Psoas muscle (tissue), 8 donors: ENCODE measurements around the gene FAXDC2. TPM values are rescaled to one million over a fixed set of nuclear protein-coding genes. Genes with fewer than 3 reads are reported as not detected.

ENCODE experiments used
- ATAC-seq, 4 donors: fragments of 200-7000 bp; cut with Tn5 transposase; one replicate each; pipeline ENCODE4 v1.9.1; 2020; ENCODE audit warnings: moderate library complexity in 3 of 4, mild to moderate bottlenecking in 2 of 4
- DNase-seq, 2 donors: peaks; one replicate each; pipeline ENCODE4 v3.0.0-alpha.2; 2020
- H3K27ac ChIP-seq: fragments of 200-600 bp; one replicate; pipeline ENCODE4 v1.8.0; 2022
- H3K27me3 ChIP-seq, 3 donors: fragments of 200-600 bp in 1 of 3; one replicate each; pipeline versions ENCODE4 v1.6.1 to v1.8.0; 2013 to 2022; ENCODE audit warnings: low read length in 2 of 3, mild to moderate bottlenecking in 2 of 3, moderate library complexity in 1 of 3; ENCODE audit not compliant: insufficient read depth in 3 of 3
- H3K36me3 ChIP-seq, 2 donors: fragments of 200-600 bp in 1 of 2; one replicate each; pipeline versions ENCODE4 v1.6.1 to v1.8.0; 2013 to 2022; ENCODE audit warnings: low read depth in 1 of 2, mild to moderate bottlenecking in 1 of 2, moderate library complexity in 1 of 2; ENCODE audit not compliant: insufficient read depth in 1 of 2
- H3K4me1 ChIP-seq: fragments of 200-600 bp; one replicate; pipeline ENCODE4 v1.8.0; 2022
- H3K4me3 ChIP-seq: fragments of 200-600 bp; one replicate; pipeline ENCODE4 v1.8.0; 2022; ENCODE audit warnings: mild to moderate bottlenecking
- H3K9me3 ChIP-seq: fragments of 200-600 bp; one replicate; pipeline ENCODE4 v1.8.0; 2022
- CTCF ChIP-seq: fragments of 200-600 bp; IDR thresholded peaks from one replicate; pipeline ENCODE4 v1.8.0; 2022; ENCODE audit warnings: antibody characterized with exemption
- WGBS, 3 donors: extraction: QIAGEN DNeasy Blood & Tissue Kit; methylation state at CpG; one replicate each; pipeline versions ENCODE4 v1.1.6 to v1.1.7; 2013; 5-methylcytosine and 5-hydroxymethylcytosine counted together
- intact Hi-C, 2 donors: fragments of 100-400 bp; cut with DNase I; formaldehyde crosslinking; loops; one replicate each; pipeline versions ENCODE4 v1.11.0 to v1.14.2; 2022
- polyA plus RNA-seq, 3 donors: library from polyadenylated mRNA; stranded (reverse); fragments of 200-250 nt; gene quantifications; one replicate each; pipeline ENCODE4 v1.2.3, GENCODE V29; 2013
- total RNA-seq, 4 donors: library from RNA; stranded (reverse); fragmentation: NEBNext Ultra II Directional in 2 of 4; extraction: Animal tissue kit (Norgen Biotek cat#: 25700) in 2 of 4; gene quantifications; one replicate each; pipeline versions ENCODE4 v1.2.1 to v1.2.4, GENCODE V29; 2021 to 2023
- donor health status: healthy with polysubstance abuse.
- donor health status: DM: no; HTN: no; CAD: no; lungs with moderate emphysema.
- donor health status: Bipolar disorder and iron deficiency.
- donor health status: healthy.
- donor health status: DM: yes; HTN: yes; CAD: no.
- donor health status: DM: no; HTN: no; CAD: no.
- donor health status: DM: no; HTN: no; CAD: no.
- donor health status: DM: yes; HTN: yes; CAD: no.

The FAXDC2 gene
- total and polyA plus RNA-seq, 7 donors: 1.5 to 11.0 (median 3.1) TPM

GRCh38 chr5:154797762-154798161 lies 52.6 kb downstream of the FAXDC2 start:
- ATAC-seq (no peak), DNase-seq (no peak)
- H3K27ac ChIP-seq: no peak overlapping the region
- no peaks in the 10 kb centered on the region for H3K27me3 ChIP-seq
- H3K4me3 ChIP-seq: no peak overlapping the region
- intact Hi-C loops: no loop called here
- no peaks in the 10 kb centered on the region for H3K9me3 ChIP-seq
- no peak for TF ChIP-seq CTCF
- WGBS, 3 donors: 46 to 63% (median 55%) methylated on average over 4 of the region's 4 CpGs
- H3K4me1 ChIP-seq: no peaks in the 10 kb centered on the region
- peaks cover 17 to 95% of the 10 kb centered on the region in 2 donors for H3K36me3 ChIP-seq

GRCh38 chr5:154795235-154795596 lies 55.2 kb downstream of the FAXDC2 start:
- WGBS, 3 donors: 56 to 78% (median 67%) methylated on average over 3 of the region's 3 CpGs
- ATAC-seq: peak in 1 of 4 donors; percentile 16

GRCh38 chr5:154794525-154795234 lies 55.7 kb downstream of the FAXDC2 start:
- Histone ChIP-seq H3K27me3 (no peaks in the 10 kb centered on the region), H3K36me3 (peaks cover 6 to 92% of the 10 kb centered on the region in 2 donors), H3K4me3 (no peak overlapping the region), H3K4me1 (no peaks in the 10 kb centered on the region), H3K9me3 (no peaks in the 10 kb centered on the region), H3K27ac (no peak overlapping the region)
- intact Hi-C loops: no loop called here
- ATAC-seq (peak in 1 of 4 donors; percentile 27), DNase-seq (no peak)
- 76 to 88% (median 79%) methylated on average over 7 of the region's 7 CpGs for WGBS, 3 donors
- TF ChIP-seq CTCF: no peak

More at GRCh38 chr5:154795235-154795596, 55.2 kb downstream of the FAXDC2 start:
- no peak overlapping the region for H3K4me3 ChIP-seq
- H3K4me1 ChIP-seq: no peaks in the 10 kb centered on the region
- no peaks in the 10 kb centered on the region for H3K27me3 ChIP-seq
- H3K27ac ChIP-seq: no peak overlapping the region
- peaks cover 6 to 95% of the 10 kb centered on the region in 2 donors for H3K36me3 ChIP-seq
- no peaks in the 10 kb centered on the region for H3K9me3 ChIP-seq
- intact Hi-C loops: no loop called here
- no peak for DNase-seq
- no peak for TF ChIP-seq CTCF

- 90 to 92% (median 91%) methylated on average over 32 of the region's 32 CpGs for WGBS, 3 donors
- H3K4me1 ChIP-seq: no peaks in the 10 kb centered on the region
- no peaks in the 10 kb centered on the region for H3K27me3 ChIP-seq
- TF ChIP-seq CTCF: no peak
- H3K9me3 ChIP-seq: no peaks in the 10 kb centered on the region
- DNase-seq (no peak), ATAC-seq (no peak)
- no peak overlapping the region for H3K4me3 ChIP-seq
- no peak overlapping the region for H3K27ac ChIP-seq
- intact Hi-C loops: no loop called here
- H3K36me3 ChIP-seq: peaks cover 6 to 84% of the 10 kb centered on the region in 2 donors
Measured at GRCh38 chr5:154793599-154794524, 56.5 kb downstream of the FAXDC2 start.
